Glutamatergic neuron (in vitro differentiated cells): ENCODE results near the gene CEACAM18. TPM values are rescaled to one million over a fixed set of nuclear protein-coding genes. Genes with fewer than 3 reads are reported as not detected.

Experiments
- DNase-seq: peaks from one replicate; pipeline ENCODE4 v3.0.0; 2022
- H3K27ac Mint-ChIP-seq: one replicate; pipeline ENCODE4 v1.8.0; 2020; ENCODE audit warnings: mild to moderate bottlenecking, mixed read lengths, inconsistent platforms; ENCODE audit not compliant: unreplicated experiment
- H3K27me3 Mint-ChIP-seq: one replicate; pipeline ENCODE4 v1.8.0; 2020; ENCODE audit warnings: mild to moderate bottlenecking, moderate library complexity, mixed read lengths, inconsistent platforms; ENCODE audit not compliant: unreplicated experiment
- H3K36me3 Mint-ChIP-seq: one replicate; pipeline ENCODE4 v1.8.0; 2020; ENCODE audit warnings: mild to moderate bottlenecking, mixed read lengths, inconsistent platforms; ENCODE audit not compliant: unreplicated experiment
- H3K4me1 Mint-ChIP-seq: one replicate; pipeline ENCODE4 v1.8.0; 2020; ENCODE audit warnings: mild to moderate bottlenecking, low read depth, mixed read lengths, inconsistent platforms; ENCODE audit not compliant: unreplicated experiment
- H3K4me3 Mint-ChIP-seq: one replicate; pipeline ENCODE4 v1.8.0; 2020; ENCODE audit warnings: mild to moderate bottlenecking, mixed read lengths, inconsistent platforms; ENCODE audit not compliant: unreplicated experiment
- H3K9me3 Mint-ChIP-seq: one replicate; pipeline ENCODE4 v1.8.0; 2020; ENCODE audit warnings: mild to moderate bottlenecking, moderate library complexity, mixed read lengths, inconsistent platforms; ENCODE audit not compliant: unreplicated experiment
- CTCF ChIP-seq: fragments of 200-600 bp; sonication (generic); IDR thresholded peaks from one replicate; pipeline ENCODE4 v1.5.0; 2021; ENCODE audit not compliant: partially characterized antibody, unreplicated experiment
- total RNA-seq: library from RNA; stranded (reverse); fragmentation: NEBNext Ultra II Directional; extraction: Animal tissue kit (Norgen Biotek cat#: 25700); gene quantifications from one replicate; pipeline ENCODE4 v1.2.1, GENCODE V29; 2021; ENCODE audit not compliant: unreplicated experiment

The CEACAM18 gene
- total RNA-seq, 1 donor from 2014 or later = not detected

- Mint-ChIP-seq H3K4me1 (no peaks in the 10 kb centered on the region), H3K36me3 (no peaks in the 10 kb centered on the region), H3K4me3 (no peak overlapping the region), H3K27ac (no peak overlapping the region), H3K27me3 (peaks cover 9% of the 10 kb centered on the region), H3K9me3 (peaks cover 1% of the 10 kb centered on the region)
- no peak for TF ChIP-seq CTCF
- DNase-seq = no peak
Measured at GRCh38 chr19:51479531-51480331, 1.4 kb downstream of the CEACAM18 start.

GRCh38 chr19:51480590-51480989, 2.3 kb downstream of the CEACAM18 start:
- peaks cover 3% of the 10 kb centered on the region for H3K9me3 Mint-ChIP-seq
- H3K36me3 Mint-ChIP-seq = no peaks in the 10 kb centered on the region
- no peak for DNase-seq

GRCh38 chr19:51485960-51486660, 7.8 kb downstream of the CEACAM18 start:
- Mint-ChIP-seq H3K9me3 (peaks cover 1% of the 10 kb centered on the region), H3K4me1 (no peaks in the 10 kb centered on the region), H3K36me3 (no peaks in the 10 kb centered on the region), H3K27ac (no peak overlapping the region), H3K4me3 (no peak overlapping the region), H3K27me3 (peaks cover 2% of the 10 kb centered on the region)
- TF ChIP-seq CTCF = no peak
- DNase-seq = no peak

More at GRCh38 chr19:51480590-51480989, 2.3 kb downstream of the CEACAM18 start:
- Mint-ChIP-seq H3K27ac (no peak overlapping the region), H3K4me1 (no peaks in the 10 kb centered on the region), H3K4me3 (no peak overlapping the region), H3K27me3 (peaks cover 8% of the 10 kb centered on the region)
- TF ChIP-seq CTCF = no peak

GRCh38 chr19:51488491-51488890, 10.2 kb downstream of the CEACAM18 start:
- Mint-ChIP-seq H3K27me3 (peaks cover 2% of the 10 kb centered on the region), H3K9me3 (peaks cover 1% of the 10 kb centered on the region), H3K4me1 (no peaks in the 10 kb centered on the region), H3K4me3 (no peak overlapping the region), H3K36me3 (peaks cover 5% of the 10 kb centered on the region), H3K27ac (no peak overlapping the region)
- TF ChIP-seq CTCF = no peak
- no peak for DNase-seq

GRCh38 chr19:51489113-51489512, 10.8 kb downstream of the CEACAM18 start:
- TF ChIP-seq CTCF = no peak
- Mint-ChIP-seq H3K27me3 (peaks cover 2% of the 10 kb centered on the region), H3K36me3 (peaks cover 6% of the 10 kb centered on the region), H3K4me1 (no peaks in the 10 kb centered on the region), H3K27ac (no peak overlapping the region), H3K4me3 (no peak overlapping the region), H3K9me3 (peaks cover 1% of the 10 kb centered on the region)
- DNase-seq = no peak
